ENCODE results near the gene ATXN10. TPM values are rescaled to one million over a fixed set of nuclear protein-coding genes. Genes with fewer than 3 reads are reported as not detected.
A peak's percentile ranks its signal among the peaks of the same experiment; 100 is the strongest.

Gene ATXN10
- total and polyA plus RNA-seq, 2 of the 13 experiments (the other 11 are each of a cell fraction or from before 2014, with no cell fraction given), result 60.1 to 194 TPM

GRCh38 chr22:45742866-45743450 is 71.3 kb downstream of the ATXN10 start (continued):
- no peak for TF ChIP-seq NBN (conservative IDR thresholded peaks at IDR 0.05)
- peak; percentile 81 for TF ChIP-seq GABPB1 (CRISPR knock-in tag; IDR thresholded peaks at IDR 0.05)
- peak; percentile 99 for TF ChIP-seq AHDC1 (CRISPR knock-in tag; IDR thresholded peaks at IDR 0.05; ENCODE audit: borderline replicate concordance)
- peak; percentile 93 for TF ChIP-seq NR2C2 (CRISPR knock-in tag; IDR thresholded peaks at IDR 0.05; ENCODE audit: borderline replicate concordance)
- no peak for TF ChIP-seq ZNF75D (CRISPR knock-in tag; IDR thresholded peaks at IDR 0.05; ENCODE audit: borderline replicate concordance)
- TF ChIP-seq ATF7-NPFF (CRISPR knock-in tag; IDR thresholded peaks at IDR 0.05; ENCODE audit: low read depth), result 0 out of 2 replicates have a peak, but pooled peaks have one; percentile 72
- no peak for TF ChIP-seq MYNN (CRISPR knock-in tag; IDR thresholded peaks at IDR 0.05; ENCODE audit: low read depth)
- TF ChIP-seq ZNF562 (CRISPR knock-in tag; IDR thresholded peaks at IDR 0.05; ENCODE audit: borderline replicate concordance), result no peak
- peak; percentile 91; the same call in 1 of the 2 replicates for TF ChIP-seq KDM3A (CRISPR knock-in tag; IDR thresholded peaks at IDR 0.05; ENCODE audit: low read depth)
- peak; percentile 83; the same call in 1 of the 2 replicates for TF ChIP-seq ZNF414 (CRISPR knock-in tag; IDR thresholded peaks at IDR 0.05)
- peak; percentile 99 for TF ChIP-seq HMG20A (CRISPR knock-in tag; IDR thresholded peaks at IDR 0.05; ENCODE audit: borderline replicate concordance)
- no peak for TF ChIP-seq ZNF383 (CRISPR knock-in tag; IDR thresholded peaks at IDR 0.05; ENCODE audit: borderline replicate concordance)
- TF ChIP-seq ATF5 (CRISPR knock-in tag; IDR thresholded peaks at IDR 0.05; ENCODE audit: low read depth), result no peak
- TF ChIP-seq SAP130 (CRISPR knock-in tag; IDR thresholded peaks at IDR 0.05; ENCODE audit: low read depth), result peak; percentile 96
- peak; percentile 88 for TF ChIP-seq ZNF781 (CRISPR knock-in tag; IDR thresholded peaks at IDR 0.05; ENCODE audit: borderline replicate concordance, not compliant biosample characterization)
- no peak for TF ChIP-seq ZNF253 (CRISPR knock-in tag; IDR thresholded peaks at IDR 0.05; ENCODE audit: borderline replicate concordance)
- TF ChIP-seq DBP (CRISPR knock-in tag; IDR thresholded peaks at IDR 0.05; ENCODE audit: not compliant biosample characterization), result no peak
- TF ChIP-seq MBD4 (IDR thresholded peaks at IDR 0.05; ENCODE audit: borderline replicate concordance, low read length), result peak; percentile 44; the same call in 1 of the 2 replicates
- TF ChIP-seq ATF4 (CRISPR knock-in tag; IDR thresholded peaks at IDR 0.05), result peak in 1 of 2 experiments; percentile 91; a peak in 2 of 4 replicates

Data from HepG2 (cell line).